Heart left ventricle (tissue), 16 donors: Measurements from ENCODE around the gene PLSCR3. TPM values are rescaled to one million over a fixed set of nuclear protein-coding genes. Genes with fewer than 3 reads are reported as not detected.

Source experiments
- ATAC-seq, 4 donors: fragments of 200-7000 bp; cut with Tn5 transposase; one replicate each; pipeline ENCODE4 v1.9.1; 2020 to 2022; ENCODE audit warnings: moderate library complexity in 4 of 4, mild to moderate bottlenecking in 3 of 4, moderate number of reproducible peaks in 1 of 4
- DNase-seq, 5 donors: peaks; one replicate each; pipeline ENCODE4 v3.0.0-alpha.2; 2020
- H3K27ac ChIP-seq, 12 donors: fragments of 200-600 bp; sonication (generic) in 4 of 12; one replicate each; pipeline versions ENCODE4 v1.5.0 to v1.8.0; 2016 to 2022; ENCODE audit warnings: mild to moderate bottlenecking in 2 of 12
- H3K27me3 ChIP-seq, 9 donors: fragments of 200-600 bp; sonication (generic) in 2 of 9; one replicate each; pipeline versions ENCODE4 v1.5.1 to v1.8.0; 2016 to 2022; ENCODE audit warnings: mild to moderate bottlenecking in 3 of 9
- H3K36me3 ChIP-seq, 9 donors: fragments of 200-600 bp; sonication (generic) in 2 of 9; one replicate each; pipeline versions ENCODE4 v1.5.0 to v1.8.0; 2018 to 2022; ENCODE audit warnings: mild to moderate bottlenecking in 2 of 9
- H3K4me1 ChIP-seq, 12 donors: fragments of 200-600 bp; sonication (generic) in 4 of 12; one replicate each; pipeline versions ENCODE4 v1.5.0 to v1.8.0; 2016 to 2022; ENCODE audit warnings: mild to moderate bottlenecking in 3 of 12
- H3K4me3 ChIP-seq, 12 donors: fragments of 200-600 bp; sonication (generic) in 4 of 12; one replicate each; pipeline versions ENCODE4 v1.5.0 to v1.8.0; 2017 to 2022; ENCODE audit warnings: mild to moderate bottlenecking in 9 of 12, moderate library complexity in 4 of 12
- H3K9me3 ChIP-seq, 12 donors: fragments of 200-600 bp; sonication (generic) in 4 of 12; one replicate each; pipeline versions ENCODE4 v1.5.0 to v1.8.0; 2016 to 2022; ENCODE audit warnings: mild to moderate bottlenecking in 1 of 12
- CTCF ChIP-seq, 12 donors: fragments of 200-600 bp; sonication (generic) in 4 of 12; IDR thresholded peaks; one replicate each; pipeline versions ENCODE4 v1.5.0 to v1.8.0; 2018 to 2022; ENCODE audit warnings: antibody characterized with exemption in 12 of 12, mild to moderate bottlenecking in 5 of 12
- POLR2A ChIP-seq, 2 donors: fragments of 450-650 bp; IDR thresholded peaks; one replicate each; pipeline ENCODE4 v1.6.1; 2017; ENCODE audit warnings: antibody characterized with exemption in 2 of 2, mild to moderate bottlenecking in 2 of 2, moderate library complexity in 2 of 2
- WGBS, 4 donors: extraction: QIAGEN DNeasy Blood & Tissue Kit in 2 of 4; methylation state at CpG; one replicate each; pipeline versions ENCODE4 v1.1.5 to v1.1.7; 2013 to 2018; 5-methylcytosine and 5-hydroxymethylcytosine counted together
- intact Hi-C, 10 donors: fragments of 100-400 bp; cut with DNase I; formaldehyde crosslinking; loops; one replicate each; pipeline versions ENCODE4 v1.11.1 to v1.14.2; 2022
- polyA plus RNA-seq, 2 donors: library from polyadenylated mRNA; stranded (reverse); fragments of 200-250 nt; gene quantifications; one replicate each; pipeline ENCODE4 v1.2.3, GENCODE V29; 2013
- total RNA-seq, 9 donors: library from RNA; depleted of rRNA in 2 of 9; stranded (reverse); fragments of >200 nt in 2 of 9; fragmentation: NEBNext Ultra II Directional in 3 of 9; extraction: Animal tissue kit (Norgen Biotek cat#: 25700) in 3 of 9; gene quantifications; one replicate each; pipeline versions ENCODE4 v1.1.0 to v1.2.4, GENCODE V29; 2016 to 2023
- donor health status: ischemic (EF 13 %, LVEDD 7.1; RV severe dilation, severe dysfunction).
- donor health status: healthy with polysubstance abuse.
- donor health status: DM: no; HTN: yes; CAD: no.
- donor health status: DM: no; HTN: no; CAD: no.
- donor health status: ischemic (EF 25% LVEDD 6.9; RV normal size, moderate dysfunction).
- donor health status: ischemic (EF 25% LVEDD 5.7; RV mildly dilated, moderate dysfunction).
- donor health status: healthy.
- donor health status: DM: yes; HTN: yes; CAD: no.
- donor health status: ischemic (EF 35%, LVEDD 5.7; RV mildly dilated, moderate dysfunction).
- donor health status: nonischemic (EF 11% LVEDD 7.7; RV severe dilation, severe dysfunction).
- donor health status: DM: yes; HTN: yes; CAD: no.
- donor health status: PGD.
- donor health status: ischemic (EF 29% LVEDD 5.4; RV normal size, mild dysfunction).
- donor health status: nonischemic (EF 23%, LVEDD 6.1; RV moderate dilation, normal function).

Gene PLSCR3
- total and polyA plus RNA-seq, 11 donors, result 14.3 to 29.5 (median 16.9) TPM

- WGBS, 4 donors, result 88 to 92% (median 89%) methylated on average over 7 of the region's 7 CpGs
- intact Hi-C loops, result loop anchor here in 1 of 10 donors (10.0 kb wide), 1 partner anchor 53 kb away; no protein-coding TSS in a partner anchor
- DNase-seq (peak in 1 of 5 donors; percentile 15), ATAC-seq (no peak)
- Histone ChIP-seq H3K4me3 (no peak overlapping the region), H3K4me1 (no peaks in the 10 kb centered on the region), H3K9me3 (no peaks in the 10 kb centered on the region), H3K27ac (no peak overlapping the region), H3K36me3 (no peaks in the 10 kb centered on the region), H3K27me3 (no peaks in the 10 kb centered on the region)
- TF ChIP-seq CTCF (IDR thresholded peaks at IDR 0.05) (no peak), POLR2A (IDR thresholded peaks at IDR 0.05) (no peak)
Observed at GRCh38 chr17:7427549-7427948, 33.2 kb upstream of the PLSCR3 start.

GRCh38 chr17:7426896-7427489 is 32.7 kb upstream of the PLSCR3 start:
- 93 to 94% (median 94%) methylated on average over 20 to 29 of the region's 29 CpGs for WGBS, 4 donors
- DNase-seq, result peak in 1 of 5 donors; percentile 19
- H3K27me3 ChIP-seq, result no peaks in the 10 kb centered on the region
- H3K4me3 ChIP-seq, result no peak overlapping the region
- H3K36me3 ChIP-seq, result no peaks in the 10 kb centered on the region
- intact Hi-C loops, result loop anchor here in 1 of 10 donors (10.0 kb wide), 1 partner anchor 52 kb away; no protein-coding TSS in a partner anchor
- peak in 1 of 4 donors; percentile 7 for ATAC-seq
- no peaks in the 10 kb centered on the region for H3K4me1 ChIP-seq
- TF ChIP-seq CTCF (IDR thresholded peaks at IDR 0.05), result no peak
- H3K9me3 ChIP-seq, result no peaks in the 10 kb centered on the region
- no peak overlapping the region for H3K27ac ChIP-seq

GRCh38 chr17:7426203-7426863 is 32.0 kb upstream of the PLSCR3 start:
- H3K27me3 ChIP-seq, result no peaks in the 10 kb centered on the region

More at GRCh38 chr17:7426203-7426863, 32.0 kb upstream of the PLSCR3 start:
- TF ChIP-seq POLR2A (IDR thresholded peaks at IDR 0.05), result no peak
- TF ChIP-seq CTCF (IDR thresholded peaks at IDR 0.05), result no peak
- H3K27ac ChIP-seq, result no peak overlapping the region
- DNase-seq, result peak in 1 of 5 donors; percentile 19
- H3K36me3 ChIP-seq, result no peaks in the 10 kb centered on the region
- no peak overlapping the region for H3K4me3 ChIP-seq
- no peaks in the 10 kb centered on the region for H3K9me3 ChIP-seq
- WGBS, 4 donors, result 93 to 96% (median 95%) methylated on average over 28 to 33 of the region's 33 CpGs
- no peaks in the 10 kb centered on the region for H3K4me1 ChIP-seq
- intact Hi-C loops, result loop anchor here in 1 of 10 donors (10.0 kb wide), 1 partner anchor 52 kb away; no protein-coding TSS in a partner anchor
- ATAC-seq, result peak in 1 of 4 donors; percentile 14
